Fibroblast of lung (primary cell): Measurements from ENCODE around the gene ADAP1. TPM values are rescaled to one million over a fixed set of nuclear protein-coding genes. Genes with fewer than 3 reads are reported as not detected.
"Not testable (repeated sequence)": the region's sequence is repeated elsewhere in the genome, so short reads cannot be mapped to it uniquely, and the experiment has no call there.

Experiments
- DNase-seq, 2 donors: peaks; one replicate each; pipeline versions ENCODE4 v3.0.0 to v3.0.0-alpha.2; 2010; ENCODE audit warnings: low read depth in 2 of 2
- H2AFZ ChIP-seq: 2 replicates; pipeline ENCODE4 v1.5.1; 2012; ENCODE audit warnings: low read length, control low read depth, inconsistent platforms
- H3K27ac ChIP-seq: 2 replicates; pipeline ENCODE4 v1.5.1; 2011; ENCODE audit warnings: low read length, control low read depth; ENCODE audit not compliant: insufficient read depth
- H3K27me3 ChIP-seq: 2 replicates; pipeline ENCODE4 v1.5.1; 2011; ENCODE audit warnings: mild to moderate bottlenecking, low read length; ENCODE audit not compliant: control insufficient read depth, insufficient read depth
- H3K36me3 ChIP-seq: 2 replicates; pipeline ENCODE4 v1.5.1; 2011; ENCODE audit warnings: low read length; ENCODE audit not compliant: control insufficient read depth, insufficient read depth
- H3K4me1 ChIP-seq: 2 replicates; pipeline ENCODE4 v1.5.1; 2011; ENCODE audit warnings: low read length; ENCODE audit not compliant: control insufficient read depth, insufficient read depth; ENCODE audit errors: extremely low read depth
- H3K4me2 ChIP-seq: 2 replicates; pipeline ENCODE4 v1.5.1; 2011; ENCODE audit warnings: low read length, control low read depth; ENCODE audit not compliant: insufficient read depth; ENCODE audit errors: extremely low read depth
- H3K4me3 ChIP-seq, 4 experiments: fragments of 200-600 bp in 1 of 4; sonication (generic) in 1 of 4; replicated peaks in 1 of 4; 2 replicates each; pipeline ENCODE4 v1.5.1; 2011 to 2016; ENCODE audit warnings: low read length in 4 of 4, low read depth in 3 of 4, mild to moderate bottlenecking in 3 of 4, control low read depth in 2 of 4, inconsistent platforms in 1 of 4, mixed read lengths in 1 of 4; ENCODE audit not compliant: insufficient read depth in 1 of 4; ENCODE audit errors: control extremely low read depth in 1 of 4
- H3K79me2 ChIP-seq: 2 replicates; pipeline ENCODE4 v1.5.1; 2012; ENCODE audit warnings: mild to moderate bottlenecking, low read length, inconsistent platforms; ENCODE audit not compliant: control insufficient read depth, insufficient read depth
- H3K9ac ChIP-seq: 2 replicates; pipeline ENCODE4 v1.5.1; 2011; ENCODE audit warnings: mild to moderate bottlenecking, low read length, control low read depth; ENCODE audit not compliant: insufficient read depth
- H3K9me3 ChIP-seq: 2 replicates; pipeline ENCODE4 v1.5.1; 2012; ENCODE audit warnings: low read depth, low read length; ENCODE audit not compliant: control insufficient read depth, insufficient read depth
- H4K20me1 ChIP-seq: 2 replicates; pipeline ENCODE4 v1.5.1; 2011; ENCODE audit warnings: low read length; ENCODE audit not compliant: control insufficient read depth, insufficient read depth; ENCODE audit errors: extremely low read depth
- CTCF ChIP-seq, 2 donors: IDR thresholded peaks in 1 of 2; conservative IDR thresholded peaks in 1 of 2; 1 replicate in 1 of 2; 2 replicates in 1 of 2; pipeline ENCODE4 v1.5.1; 2011 to 2012; ENCODE audit warnings: low read length in 2 of 2, control low read depth in 1 of 2, inconsistent platforms in 1 of 2, low read depth in 1 of 2, mild to moderate bottlenecking in 1 of 2
- EZH2 ChIP-seq: IDR thresholded peaks from 2 replicates; pipeline ENCODE4 v1.5.1; 2012; ENCODE audit warnings: low read length, control low read depth, mild to moderate bottlenecking; ENCODE audit errors: missing control alignments
- polyA plus RNA-seq, 2 donors: library from polyadenylated mRNA; depleted of rRNA in 1 of 2; stranded (reverse) in 1 of 2; unstranded in 1 of 2; fragments of >200 nt; gene quantifications; 2 replicates each; pipeline ENCODE4 v1.2.1, GENCODE V29; 2011 to 2012; ENCODE audit warnings: missing spikeins in 1 of 2
- total RNA-seq: library from RNA; depleted of rRNA; stranded (reverse); fragments of >200 nt; gene quantifications from 2 replicates; pipeline ENCODE4 v1.2.1, GENCODE V29; 2014

Gene ADAP1
- total and polyA plus RNA-seq, 2 donors (not counting 1 experiment from before 2014, with no cell fraction given), result 1.1 to 2.3 TPM

- Histone ChIP-seq H3K36me3 (no peaks in the 10 kb centered on the region), H3K27me3 (peaks cover 5% of the 10 kb centered on the region), H4K20me1 (no peaks in the 10 kb centered on the region), H3K4me1 (no peaks in the 10 kb centered on the region), H3K79me2 (no peaks in the 10 kb centered on the region), H2AFZ (no peak overlapping the region), H3K9ac (peak overlapping the region; percentile 26), H3K9me3 (no peaks in the 10 kb centered on the region), H3K4me2 (no peak overlapping the region), H3K27ac (no peak overlapping the region), H3K4me3 (peak overlapping the region in 1 of 4 experiments; percentile 25)
- TF ChIP-seq EZH2, result no peak
- DNase-seq, result peak; percentile 36 to 39
Measured at GRCh38 chr7:909358-910329, 44.8 kb downstream of the ADAP1 start.

GRCh38 chr7:908591-909357 lies 45.7 kb downstream of the ADAP1 start:
- not testable (repeated sequence) for H3K27me3 ChIP-seq, H4K20me1 ChIP-seq, H3K79me2 ChIP-seq, H3K27ac ChIP-seq, H3K4me1 ChIP-seq, H3K36me3 ChIP-seq, H2AFZ ChIP-seq, H3K9me3 ChIP-seq
- Histone ChIP-seq H3K9ac (peak overlapping the region; percentile 2), H3K4me3 (peak overlapping the region in 1 of 4 experiments; percentile 25), H3K4me2 (peak overlapping the region; percentile 13)
- peak; percentile 27 to 40 for DNase-seq
- TF ChIP-seq CTCF (conservative IDR thresholded peaks at IDR 0.05 in 1 of 2, IDR thresholded peaks at IDR 0.05 in 1 of 2; ENCODE audit: low read depth in 1 of 2, low read length in 2 of 2), result peak; percentile 58 to 70

- Histone ChIP-seq H4K20me1 (no peaks in the 10 kb centered on the region), H3K9me3 (no peaks in the 10 kb centered on the region), H3K27ac (no peak overlapping the region), H3K36me3 (no peaks in the 10 kb centered on the region), H3K9ac (no peak overlapping the region), H3K4me3 (no peak overlapping the region), H3K27me3 (peaks cover 5% of the 10 kb centered on the region), H2AFZ (no peak overlapping the region), H3K4me1 (peaks cover 6% of the 10 kb centered on the region), H3K4me2 (no peak overlapping the region), H3K79me2 (no peaks in the 10 kb centered on the region)
- DNase-seq, result no peak
- TF ChIP-seq EZH2 (no peak), CTCF (conservative IDR thresholded peaks at IDR 0.05 in 1 of 2, IDR thresholded peaks at IDR 0.05 in 1 of 2; ENCODE audit: low read depth in 1 of 2, low read length in 2 of 2) (no peak)
Measured at GRCh38 chr7:908159-908581, 46.3 kb downstream of the ADAP1 start.
